ENCODE data around the gene RAB8A.
"Not testable (repeated sequence)": the region's sequence is repeated elsewhere in the genome, so short reads cannot be mapped to it uniquely, and the experiment has no call there.

RAB8A gene

GRCh38 chr19:16113727-16114126 lies 2.0 kb downstream of the RAB8A start:
- DNase-seq, result no peak

GRCh38 chr19:16115301-16116039 lies 3.8 kb downstream of the RAB8A start:
- no peak for DNase-seq

DNA sequence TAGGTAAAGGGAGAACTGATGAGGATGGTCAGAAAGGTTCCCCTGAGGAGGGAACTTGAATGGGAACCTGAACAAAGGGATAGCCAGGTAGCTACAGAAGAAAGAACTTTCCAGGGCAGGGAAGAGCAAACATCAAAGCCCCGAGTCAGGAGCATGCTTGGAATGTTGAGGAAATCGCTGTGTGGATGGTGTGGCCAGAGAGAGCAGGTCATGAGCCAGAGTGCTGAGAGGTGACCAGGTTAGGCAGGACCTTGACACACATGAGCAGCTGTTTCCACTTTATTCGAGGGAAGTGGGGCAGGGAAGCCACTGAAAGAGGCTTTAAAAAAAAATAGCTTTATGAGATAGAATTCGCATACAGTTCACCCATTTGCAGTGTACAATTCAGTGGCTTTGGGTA lies 4.4 kb downstream of the RAB8A start:
- no peak for DNase-seq

- DNase-seq, result no peak
Observed at GRCh38 chr19:16117594-16118033, 5.9 kb downstream of the RAB8A start.

GRCh38 chr19:16118489-16119033 lies 6.9 kb downstream of the RAB8A start:
- no peak for DNase-seq

- not testable (repeated sequence) for DNase-seq
Observed at GRCh38 chr19:16119075-16119857, 7.6 kb downstream of the RAB8A start.

DNA sequence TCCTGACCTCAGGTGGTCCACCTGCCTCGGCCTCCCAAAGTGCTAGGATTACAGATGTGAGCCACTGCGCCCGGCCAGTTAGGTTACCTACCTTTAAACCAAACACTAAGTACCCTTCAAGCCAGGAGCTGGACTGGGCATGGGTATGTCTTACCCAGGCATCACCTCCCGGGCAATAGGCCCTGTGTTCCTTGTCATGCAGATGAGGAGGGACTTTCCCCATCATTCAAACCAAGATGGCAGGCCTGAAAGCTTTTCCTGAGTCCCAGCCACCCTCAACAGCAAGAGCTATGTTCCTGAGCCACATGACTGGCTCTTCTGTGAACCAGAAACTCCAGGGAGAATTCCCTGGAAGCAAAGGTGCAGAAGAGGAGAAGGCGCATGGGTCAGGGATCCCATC lies 9.5 kb downstream of the RAB8A start:
- no peak for DNase-seq

DNA sequence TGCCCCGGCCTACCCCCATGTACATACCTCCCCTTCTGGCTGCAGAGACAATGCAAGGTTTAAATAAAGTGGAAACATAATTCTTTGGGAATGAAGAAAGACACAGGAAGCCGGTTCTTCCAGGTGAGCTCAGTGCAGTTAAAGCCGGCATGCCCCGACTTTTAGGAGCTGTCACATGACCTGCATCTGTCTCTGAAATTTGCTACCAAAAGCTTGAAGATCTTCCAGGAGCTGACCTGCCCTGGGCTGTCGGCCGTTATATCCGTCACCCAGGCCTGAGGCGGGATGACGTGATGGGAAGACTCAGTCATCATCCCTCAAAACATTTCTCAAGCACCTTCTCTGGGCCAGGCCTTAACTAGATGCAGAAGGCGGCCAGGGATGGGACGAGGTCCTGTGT lies 10.3 kb downstream of the RAB8A start:
- DNase-seq, result no peak

- DNase-seq, result no peak
Observed at GRCh38 chr19:16124953-16125352, 13.3 kb downstream of the RAB8A start.

DNA sequence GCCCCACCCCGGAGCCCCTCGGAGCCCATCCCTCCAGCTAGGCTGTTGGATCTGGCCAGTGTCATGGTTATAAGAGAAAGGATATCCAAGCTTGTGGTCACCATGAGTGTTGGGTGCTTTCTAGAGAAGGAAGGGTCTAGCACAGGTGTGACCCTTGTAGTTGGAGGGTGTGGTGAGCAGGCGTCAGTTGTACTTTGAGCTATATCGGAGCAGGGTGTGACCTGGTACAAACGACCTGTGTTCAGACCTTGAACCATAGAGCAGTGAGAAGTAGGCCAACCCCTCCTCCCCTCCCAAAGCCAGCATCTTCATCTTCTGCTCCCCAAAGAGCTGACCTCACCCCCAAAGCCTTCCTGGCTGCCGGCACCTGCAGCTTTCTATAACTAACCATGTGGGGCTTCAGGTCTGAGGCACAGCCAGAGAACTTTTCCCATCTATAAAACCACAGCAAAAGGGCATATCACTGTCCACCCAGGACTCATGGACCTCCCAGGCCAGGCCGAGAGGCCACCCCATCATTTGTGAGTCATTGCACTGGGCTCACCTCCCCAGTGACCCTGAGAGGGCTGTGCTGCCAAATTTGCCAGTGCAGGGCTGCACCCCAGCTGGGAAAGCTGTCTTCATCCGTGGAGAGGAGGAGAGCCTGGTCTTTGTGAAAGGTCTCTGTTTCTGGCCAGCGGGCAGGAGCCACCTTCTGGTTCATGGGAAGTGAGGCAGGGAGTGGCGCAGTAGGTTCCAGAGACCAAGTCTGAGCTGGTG lies 14.2 kb downstream of the RAB8A start:
- no peak for DNase-seq

- DNase-seq, result no peak
Observed at GRCh38 chr19:16127080-16127479, 15.4 kb downstream of the RAB8A start.

DNA sequence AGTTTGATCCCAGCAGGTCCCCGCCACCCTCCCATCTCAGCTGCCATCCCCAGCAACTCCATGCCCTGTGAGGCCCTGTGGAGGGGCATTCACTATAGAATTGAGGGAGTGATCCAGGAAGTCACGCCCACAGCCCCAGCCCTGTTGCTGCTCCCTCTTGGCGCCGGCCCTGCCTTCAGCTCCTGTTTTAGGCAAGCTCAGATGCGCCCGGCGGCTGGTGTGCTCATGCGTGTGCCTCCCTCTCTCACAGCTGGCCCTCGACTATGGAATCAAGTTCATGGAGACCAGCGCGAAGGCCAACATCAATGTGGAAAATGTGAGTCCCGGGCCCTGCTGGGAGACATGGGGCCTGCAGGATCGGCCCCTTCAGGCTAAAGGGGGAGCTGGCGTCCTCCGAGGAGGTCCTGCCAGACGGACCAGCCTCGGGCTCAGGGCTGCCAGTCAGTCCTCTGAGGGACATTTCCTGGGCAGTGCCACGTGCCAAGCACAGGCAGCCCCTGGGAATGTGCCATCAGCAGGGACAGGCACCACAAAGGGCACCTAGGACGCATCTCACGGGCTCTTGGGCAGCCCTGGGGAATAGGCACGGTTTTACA lies 16.2 kb downstream of the RAB8A start:
- DNase-seq, result no peak

GRCh38 chr19:16131648-16132047 lies 20.0 kb downstream of the RAB8A start:
- DNase-seq, result no peak

- DNase-seq, result no peak
Observed at GRCh38 chr19:16133818-16134217, 22.1 kb downstream of the RAB8A start.

- DNase-seq, result no peak
Observed at GRCh38 chr19:16134510-16134909, 22.8 kb downstream of the RAB8A start.

DNA sequence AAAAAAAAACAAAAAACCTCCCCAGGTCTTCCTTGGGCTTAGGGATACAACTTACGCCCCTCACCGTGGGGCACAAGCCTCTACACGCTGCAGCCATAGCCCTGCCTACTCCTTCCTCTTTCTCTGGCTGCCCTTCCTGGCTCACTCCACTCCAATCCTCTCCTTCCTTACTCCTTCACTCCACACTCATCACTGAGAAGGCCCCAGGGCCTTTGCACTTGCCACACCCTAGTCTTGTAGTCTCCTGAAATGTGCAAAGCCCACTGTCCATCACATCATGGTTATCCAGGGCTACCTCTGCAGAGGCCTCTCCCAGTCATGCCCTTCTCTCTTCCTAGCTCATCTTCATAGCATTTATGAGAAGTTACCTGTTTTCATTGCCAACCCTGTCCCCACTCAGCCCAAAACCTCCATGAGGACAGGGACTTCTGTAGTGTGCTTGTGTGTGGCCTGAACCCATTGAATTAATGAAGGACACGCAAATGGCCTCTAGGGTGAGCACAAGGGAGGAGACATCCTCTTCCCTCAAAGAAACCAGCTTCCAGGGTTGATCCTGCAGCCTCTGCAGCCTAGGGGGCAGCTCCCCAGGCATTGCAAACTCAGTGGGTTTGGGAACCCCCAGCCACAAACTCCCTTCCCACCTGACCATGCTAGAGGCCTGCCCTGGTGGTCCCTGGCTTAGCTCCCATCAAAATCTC lies 23.9 kb downstream of the RAB8A start:
- no peak for DNase-seq

DNA sequence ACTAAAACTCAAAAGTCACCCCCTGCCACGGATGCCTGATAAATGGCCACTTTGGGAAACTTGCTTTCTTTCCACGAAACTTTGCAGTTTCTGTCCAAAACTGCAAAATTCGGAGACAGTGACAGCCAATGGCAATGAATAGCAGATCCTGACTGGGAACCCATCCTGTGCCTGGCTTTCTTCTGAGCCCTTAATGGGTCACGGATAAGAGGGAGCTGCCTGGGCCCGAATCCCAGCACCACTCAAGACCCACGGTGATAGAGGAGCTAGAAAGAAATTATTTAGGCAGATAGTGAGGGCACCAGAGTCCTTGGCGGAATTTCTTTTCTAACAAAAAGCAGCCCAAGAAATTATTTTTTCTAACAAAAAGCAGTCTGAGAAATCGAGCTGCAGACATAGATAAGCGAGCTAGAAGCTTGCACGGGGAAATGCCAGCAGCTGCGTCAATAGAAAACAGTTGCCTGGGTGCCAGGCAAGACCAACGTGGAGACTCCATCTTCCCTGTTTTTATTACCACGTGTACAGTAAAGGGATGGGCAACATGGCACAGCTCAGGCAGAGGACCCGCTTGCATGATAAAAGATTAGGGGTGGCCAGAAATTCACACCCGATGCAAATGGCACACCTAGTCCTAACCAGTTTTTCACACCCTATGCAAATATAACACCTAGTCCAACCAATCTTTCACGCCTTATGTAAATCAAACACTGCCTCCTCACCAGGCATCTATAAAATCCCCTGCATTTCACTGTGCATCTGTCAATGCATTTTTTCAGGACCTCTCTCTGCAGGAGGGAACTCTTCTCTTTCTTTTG lies 24.7 kb downstream of the RAB8A start:
- DNase-seq, result no peak

DNA sequence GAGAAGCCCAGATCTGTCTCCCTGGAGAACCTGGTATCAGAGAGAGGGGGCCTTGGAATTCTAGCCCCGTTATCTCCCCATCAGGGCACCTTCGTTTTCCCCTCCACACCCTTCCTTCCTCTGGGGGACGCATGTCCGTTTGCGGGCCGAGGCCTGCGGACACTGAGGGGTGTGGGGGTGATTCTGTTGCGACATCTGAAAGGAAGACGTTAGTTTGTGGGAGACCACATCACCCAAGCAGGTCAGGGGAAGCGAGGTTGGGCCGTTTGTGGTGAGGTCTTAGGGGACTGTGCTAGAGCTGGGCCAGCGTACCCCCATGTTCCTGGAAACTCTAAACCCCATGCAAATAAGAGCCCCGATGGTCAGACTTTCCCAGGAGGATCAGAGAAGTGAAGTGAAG lies 28.1 kb downstream of the RAB8A start:
- DNase-seq, result no peak

DNA sequence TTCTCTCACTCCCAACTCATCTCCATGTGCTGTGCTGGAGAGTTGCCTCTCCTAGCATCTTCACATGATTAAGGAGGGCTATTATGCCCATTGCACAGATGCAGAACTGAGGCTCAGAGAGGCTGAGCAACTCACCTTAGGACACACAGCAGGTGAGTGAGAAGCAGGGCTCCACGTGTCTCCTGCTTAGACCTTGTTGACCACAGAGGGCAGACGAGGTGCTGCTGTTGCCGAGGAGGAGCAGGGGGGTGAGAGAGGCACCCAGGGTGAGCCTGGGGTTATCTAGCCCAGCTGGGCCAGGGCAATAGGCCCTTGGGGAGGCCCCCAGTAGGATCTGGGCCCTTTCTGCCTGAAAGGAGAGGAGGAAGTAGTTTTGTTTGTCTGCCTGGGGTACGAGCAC lies 29.4 kb downstream of the RAB8A start:
- no peak for DNase-seq

- no peak for DNase-seq
Observed at GRCh38 chr19:16142032-16142580, 30.4 kb downstream of the RAB8A start.
